Measurements from ENCODE around the gene SLC47A1.
"Not testable (repeated sequence)": the region's sequence is repeated elsewhere in the genome, so short reads cannot be mapped to it uniquely, and the experiment has no call there.

Gene SLC47A1

GRCh38 chr17:19495828-19496528, 37.7 kb upstream of the SLC47A1 start:
- TF ChIP-seq, protein P1, sequence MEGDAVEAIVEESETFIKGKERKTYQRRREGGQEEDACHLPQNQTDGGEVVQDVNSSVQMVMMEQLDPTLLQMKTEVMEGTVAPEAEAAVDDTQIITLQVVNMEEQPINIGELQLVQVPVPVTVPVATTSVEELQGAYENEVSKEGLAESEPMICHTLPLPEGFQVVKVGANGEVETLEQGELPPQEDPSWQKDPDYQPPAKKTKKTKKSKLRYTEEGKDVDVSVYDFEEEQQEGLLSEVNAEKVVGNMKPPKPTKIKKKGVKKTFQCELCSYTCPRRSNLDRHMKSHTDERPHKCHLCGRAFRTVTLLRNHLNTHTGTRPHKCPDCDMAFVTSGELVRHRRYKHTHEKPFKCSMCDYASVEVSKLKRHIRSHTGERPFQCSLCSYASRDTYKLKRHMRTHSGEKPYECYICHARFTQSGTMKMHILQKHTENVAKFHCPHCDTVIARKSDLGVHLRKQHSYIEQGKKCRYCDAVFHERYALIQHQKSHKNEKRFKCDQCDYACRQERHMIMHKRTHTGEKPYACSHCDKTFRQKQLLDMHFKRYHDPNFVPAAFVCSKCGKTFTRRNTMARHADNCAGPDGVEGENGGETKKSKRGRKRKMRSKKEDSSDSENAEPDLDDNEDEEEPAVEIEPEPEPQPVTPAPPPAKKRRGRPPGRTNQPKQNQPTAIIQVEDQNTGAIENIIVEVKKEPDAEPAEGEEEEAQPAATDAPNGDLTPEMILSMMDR (conservative IDR thresholded peaks at IDR 0.05; ENCODE audit: control insufficient read depth, insufficient read depth, low read depth, low read length): no peak
- DNase-seq (ENCODE audit: low read depth): no peak
- no peak overlapping the region for H3K4me3 ChIP-seq (ENCODE audit: control insufficient read depth, low read depth, low read length)

DNA sequence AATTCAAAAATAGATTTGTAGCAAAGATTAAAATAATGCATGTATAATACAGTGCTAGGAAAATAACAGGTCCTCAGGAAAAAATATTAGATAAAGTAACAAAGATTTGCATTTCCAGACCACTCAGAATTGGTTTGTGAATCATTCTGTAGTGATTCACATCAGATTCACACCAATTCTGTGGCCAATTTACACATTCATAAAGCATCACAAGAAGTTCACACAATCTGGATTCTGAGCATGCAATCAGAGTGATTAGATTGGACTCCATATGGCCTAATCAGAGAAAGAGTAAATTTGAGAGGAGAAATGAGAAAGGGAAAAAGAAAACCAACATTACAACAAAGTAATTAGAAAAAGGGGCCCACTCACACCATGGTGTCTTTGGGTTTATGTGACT, 36.0 kb upstream of the SLC47A1 start:
- DNase-seq (ENCODE audit: low read depth): no peak
- H3K4me3 ChIP-seq (ENCODE audit: control insufficient read depth, low read depth, low read length): no peak overlapping the region
- TF ChIP-seq, protein P1 (conservative IDR thresholded peaks at IDR 0.05; ENCODE audit: control insufficient read depth, insufficient read depth, low read depth, low read length): no peak

DNA sequence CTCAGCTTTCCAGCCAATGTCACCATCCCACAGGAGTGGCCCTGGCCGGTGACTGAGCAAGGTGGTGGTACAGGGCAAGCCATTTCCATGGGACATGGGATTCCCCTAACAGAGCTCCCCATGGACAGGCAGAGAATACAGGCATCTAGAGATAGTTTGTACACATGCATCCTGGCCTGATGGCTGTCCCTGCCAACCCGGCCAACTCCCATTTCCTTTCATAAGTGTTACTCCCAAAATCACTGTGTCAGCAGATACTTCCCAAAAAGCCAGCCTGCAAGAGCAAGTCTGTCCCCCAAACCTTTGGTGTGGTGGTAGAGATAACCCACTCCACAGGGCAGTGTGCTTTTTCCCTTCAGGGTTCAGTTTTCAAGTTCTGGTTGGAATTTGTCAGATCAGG, 32.4 kb upstream of the SLC47A1 start:
- DNase-seq (ENCODE audit: low read depth): no peak
- H3K4me3 ChIP-seq (ENCODE audit: control insufficient read depth, low read depth, low read length): no peak overlapping the region
- TF ChIP-seq, protein P1 (conservative IDR thresholded peaks at IDR 0.05; ENCODE audit: control insufficient read depth, insufficient read depth, low read depth, low read length): no peak

GRCh38 chr17:19502517-19502916, 31.1 kb upstream of the SLC47A1 start:
- no peak for DNase-seq (ENCODE audit: low read depth)
- TF ChIP-seq, protein P1 (conservative IDR thresholded peaks at IDR 0.05; ENCODE audit: control insufficient read depth, insufficient read depth, low read depth, low read length): no peak

DNA sequence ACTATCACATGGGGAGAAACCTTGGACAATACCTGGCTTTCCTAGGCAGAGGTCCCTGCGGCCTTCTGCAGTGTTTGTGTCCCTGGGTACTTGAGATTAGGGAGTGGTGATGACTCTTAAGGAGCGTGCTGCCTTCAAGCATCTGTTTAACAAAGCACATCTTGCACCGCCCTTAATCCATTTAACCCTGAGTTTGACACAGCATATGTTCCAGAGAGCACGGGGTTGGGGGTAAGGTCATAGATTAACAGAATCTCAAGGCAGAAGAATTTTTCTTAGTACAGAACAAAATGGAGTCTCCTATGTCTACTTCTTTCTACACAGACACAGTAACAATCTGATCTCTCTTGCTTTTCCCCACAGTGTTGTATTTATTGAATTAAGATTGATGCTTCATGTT, 28.1 kb upstream of the SLC47A1 start:
- H3K4me3 ChIP-seq (ENCODE audit: control insufficient read depth, low read depth, low read length); DNase-seq (ENCODE audit: low read depth): not testable (repeated sequence)

More at GRCh38 chr17:19502517-19502916, 31.1 kb upstream of the SLC47A1 start:
- H3K4me3 ChIP-seq (ENCODE audit: control insufficient read depth, low read depth, low read length): no peak overlapping the region

DNA sequence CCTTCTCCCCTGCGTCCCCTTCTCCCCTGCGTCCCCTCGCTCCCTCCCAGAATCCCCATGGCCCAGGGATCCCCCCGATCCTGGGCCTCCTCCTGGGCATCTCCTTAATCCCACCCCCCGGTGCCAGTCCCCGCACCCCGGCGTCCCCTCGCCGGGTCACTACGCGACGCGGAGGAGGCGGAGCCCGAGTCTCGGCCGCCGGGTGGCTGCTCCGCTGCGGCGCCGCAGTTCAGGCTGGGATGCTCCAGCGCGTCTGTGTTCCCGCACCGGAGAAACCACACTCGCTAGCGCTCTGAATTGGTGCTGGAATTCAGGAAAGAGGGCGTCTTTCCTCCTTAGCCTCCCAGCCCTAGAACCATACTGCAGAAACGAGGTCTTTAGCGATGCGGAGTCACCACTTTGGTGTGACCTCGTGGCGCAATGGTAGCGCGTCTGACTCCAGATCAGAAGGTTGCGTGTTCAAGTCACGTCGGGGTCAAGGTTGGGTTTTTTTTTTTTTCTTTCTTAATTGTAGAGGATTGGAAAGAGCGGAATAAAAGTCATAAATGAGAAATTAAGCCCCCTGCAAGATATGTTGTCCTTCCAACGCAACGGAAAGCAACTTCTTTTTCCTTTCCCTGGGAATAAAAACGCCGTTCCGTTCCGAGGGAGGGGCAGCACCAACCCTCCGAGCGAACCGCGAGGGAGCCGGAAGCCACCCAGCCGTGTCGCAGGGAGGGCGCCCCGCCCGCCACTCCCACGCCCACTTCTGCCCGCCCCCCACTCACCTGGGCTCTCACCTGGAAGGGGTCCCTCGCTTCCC, 25.7 kb upstream of the SLC47A1 start:
- DNase-seq (ENCODE audit: low read depth): peak; percentile 93
- H3K4me3 ChIP-seq (ENCODE audit: control insufficient read depth, low read depth, low read length): peak overlapping the region; percentile 69
- TF ChIP-seq, protein P1 (conservative IDR thresholded peaks at IDR 0.05; ENCODE audit: control insufficient read depth, insufficient read depth, low read depth, low read length): no peak

GRCh38 chr17:19508577-19508867, 25.1 kb upstream of the SLC47A1 start:
- TF ChIP-seq, protein P1 (conservative IDR thresholded peaks at IDR 0.05; ENCODE audit: control insufficient read depth, insufficient read depth, low read depth, low read length): no peak
- H3K4me3 ChIP-seq (ENCODE audit: control insufficient read depth, low read depth, low read length): peak overlapping the region; percentile 69
- DNase-seq (ENCODE audit: low read depth): no peak

- DNase-seq (ENCODE audit: low read depth); H3K4me3 ChIP-seq (ENCODE audit: control insufficient read depth, low read depth, low read length): not testable (repeated sequence)
Observed at GRCh38 chr17:19509281-19509852, 24.3 kb upstream of the SLC47A1 start.

Measured in fibroblast of mammary gland (primary cell).